Testis (tissue), 2 donors: ENCODE data around the gene UBE2B.

Experiments used
- POLR2A ChIP-seq: fragments of 450-650 bp; IDR thresholded peaks from one replicate; pipeline ENCODE4 v1.6.1; 2017; ENCODE audit warnings: antibody characterized with exemption, mild to moderate bottlenecking, moderate library complexity
- TF ChIP-seq, protein P1 (sequence below), 3 experiments: fragments of 450-650 bp in 2 of 3; fragments of 200-600 bp in 1 of 3; sonication (generic) in 1 of 3; IDR thresholded peaks; one replicate each; pipeline ENCODE4 v1.5.1; 2016 to 2019; ENCODE audit warnings: antibody characterized with exemption in 3 of 3, mild to moderate bottlenecking in 2 of 3, moderate library complexity in 1 of 3

DNA sequence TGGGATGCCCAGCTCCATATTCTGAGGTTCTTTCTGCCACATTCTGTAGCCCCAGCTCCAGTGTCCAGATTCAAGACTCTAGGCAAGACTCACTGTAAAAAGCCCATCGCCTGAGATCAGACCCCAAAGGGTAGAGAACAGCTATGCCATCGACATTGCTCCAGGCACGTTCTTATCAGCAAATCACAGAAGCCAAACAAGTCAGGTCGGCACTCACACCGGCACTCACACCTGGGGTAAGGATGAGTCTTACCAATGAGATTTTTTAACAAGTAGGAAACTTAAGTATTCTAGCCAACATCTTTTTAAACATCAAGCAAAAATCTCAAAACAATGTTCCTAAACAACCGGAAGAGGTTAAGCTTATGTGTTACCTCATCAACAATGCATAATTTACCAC lies 38.0 kb downstream of the UBE2B start:
- TF ChIP-seq, protein P1, sequence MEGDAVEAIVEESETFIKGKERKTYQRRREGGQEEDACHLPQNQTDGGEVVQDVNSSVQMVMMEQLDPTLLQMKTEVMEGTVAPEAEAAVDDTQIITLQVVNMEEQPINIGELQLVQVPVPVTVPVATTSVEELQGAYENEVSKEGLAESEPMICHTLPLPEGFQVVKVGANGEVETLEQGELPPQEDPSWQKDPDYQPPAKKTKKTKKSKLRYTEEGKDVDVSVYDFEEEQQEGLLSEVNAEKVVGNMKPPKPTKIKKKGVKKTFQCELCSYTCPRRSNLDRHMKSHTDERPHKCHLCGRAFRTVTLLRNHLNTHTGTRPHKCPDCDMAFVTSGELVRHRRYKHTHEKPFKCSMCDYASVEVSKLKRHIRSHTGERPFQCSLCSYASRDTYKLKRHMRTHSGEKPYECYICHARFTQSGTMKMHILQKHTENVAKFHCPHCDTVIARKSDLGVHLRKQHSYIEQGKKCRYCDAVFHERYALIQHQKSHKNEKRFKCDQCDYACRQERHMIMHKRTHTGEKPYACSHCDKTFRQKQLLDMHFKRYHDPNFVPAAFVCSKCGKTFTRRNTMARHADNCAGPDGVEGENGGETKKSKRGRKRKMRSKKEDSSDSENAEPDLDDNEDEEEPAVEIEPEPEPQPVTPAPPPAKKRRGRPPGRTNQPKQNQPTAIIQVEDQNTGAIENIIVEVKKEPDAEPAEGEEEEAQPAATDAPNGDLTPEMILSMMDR (IDR thresholded peaks at IDR 0.05), result no peak
- no peak for TF ChIP-seq POLR2A
